ENCODE data around the gene DCAF6.

DCAF6 gene

GRCh38 chr1:168086438-168086837 is 150.0 kb downstream of the DCAF6 start:
- no peaks in the 10 kb centered on the region for H3K36me3 Mint-ChIP-seq (ENCODE audit: insufficient read depth)
- no peaks in the 10 kb centered on the region for H3K4me1 Mint-ChIP-seq
- DNase-seq (ENCODE audit: low spot score in 2 of 2) (no peak), ATAC-seq (replicated peaks; ENCODE audit: extremely low read depth, poor library complexity, severe bottlenecking) (no peak)
- H3K27ac Mint-ChIP-seq (ENCODE audit: low read depth), result no peak overlapping the region
- peaks cover 10% of the 10 kb centered on the region for H3K27me3 Mint-ChIP-seq
- no peak overlapping the region for H3K4me3 Mint-ChIP-seq
- no peaks in the 10 kb centered on the region for H3K9me3 Mint-ChIP-seq

DNA sequence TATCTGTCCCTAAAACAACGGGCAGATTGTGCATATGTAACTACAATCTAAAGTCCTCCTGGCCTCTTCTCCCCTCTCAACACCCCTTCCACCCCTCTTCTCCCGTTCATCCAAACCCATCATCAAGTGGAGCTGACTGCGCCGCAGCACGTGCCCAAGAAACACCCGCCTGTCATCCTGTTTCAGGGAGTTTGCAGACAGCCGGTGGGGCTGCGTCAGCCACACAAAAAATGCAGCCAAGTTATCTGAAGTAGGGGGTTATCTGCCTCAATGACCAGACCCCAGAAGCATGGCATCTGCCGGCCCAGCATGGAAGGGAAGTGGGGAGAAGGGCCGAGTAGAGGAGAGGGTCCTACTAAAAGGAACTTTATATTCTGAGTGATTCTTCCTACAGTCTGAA is 151.2 kb downstream of the DCAF6 start:
- Mint-ChIP-seq H3K9me3 (no peaks in the 10 kb centered on the region), H3K27ac (ENCODE audit: low read depth) (no peak overlapping the region), H3K4me3 (no peak overlapping the region), H3K27me3 (peaks cover 10% of the 10 kb centered on the region), H3K36me3 (ENCODE audit: insufficient read depth) (no peaks in the 10 kb centered on the region), H3K4me1 (no peaks in the 10 kb centered on the region)
- no peak for DNase-seq (ENCODE audit: low spot score in 2 of 2)
- ATAC-seq (replicated peaks; ENCODE audit: extremely low read depth, poor library complexity, severe bottlenecking), result no peak

- Mint-ChIP-seq H3K4me3 (no peak overlapping the region), H3K36me3 (ENCODE audit: insufficient read depth) (no peaks in the 10 kb centered on the region), H3K27ac (ENCODE audit: low read depth) (no peak overlapping the region), H3K27me3 (peaks cover 13% of the 10 kb centered on the region), H3K4me1 (no peaks in the 10 kb centered on the region), H3K9me3 (no peaks in the 10 kb centered on the region)
- ATAC-seq (replicated peaks; ENCODE audit: extremely low read depth, poor library complexity, severe bottlenecking) (no peak), DNase-seq (ENCODE audit: low spot score in 2 of 2) (no peak)
These were observed 152.2 kb downstream of the DCAF6 start for GRCh38 chr1:168088511-168089325.

GRCh38 chr1:168089326-168089978 is 153.0 kb downstream of the DCAF6 start:
- ATAC-seq (replicated peaks; ENCODE audit: extremely low read depth, poor library complexity, severe bottlenecking) (no peak), DNase-seq (ENCODE audit: low spot score in 2 of 2) (no peak)
- Mint-ChIP-seq H3K4me1 (no peaks in the 10 kb centered on the region), H3K27me3 (peaks cover 20% of the 10 kb centered on the region), H3K4me3 (no peak overlapping the region), H3K9me3 (no peaks in the 10 kb centered on the region), H3K27ac (ENCODE audit: low read depth) (no peak overlapping the region), H3K36me3 (ENCODE audit: insufficient read depth) (no peaks in the 10 kb centered on the region)

- Mint-ChIP-seq H3K4me3 (no peak overlapping the region), H3K27ac (ENCODE audit: low read depth) (no peak overlapping the region), H3K36me3 (ENCODE audit: insufficient read depth) (no peaks in the 10 kb centered on the region), H3K27me3 (peaks cover 25% of the 10 kb centered on the region), H3K4me1 (no peaks in the 10 kb centered on the region), H3K9me3 (no peaks in the 10 kb centered on the region)
- ATAC-seq (replicated peaks; ENCODE audit: extremely low read depth, poor library complexity, severe bottlenecking) (no peak), DNase-seq (ENCODE audit: low spot score in 2 of 2) (no peak)
These were observed 153.5 kb downstream of the DCAF6 start for GRCh38 chr1:168089979-168090337.

DNA sequence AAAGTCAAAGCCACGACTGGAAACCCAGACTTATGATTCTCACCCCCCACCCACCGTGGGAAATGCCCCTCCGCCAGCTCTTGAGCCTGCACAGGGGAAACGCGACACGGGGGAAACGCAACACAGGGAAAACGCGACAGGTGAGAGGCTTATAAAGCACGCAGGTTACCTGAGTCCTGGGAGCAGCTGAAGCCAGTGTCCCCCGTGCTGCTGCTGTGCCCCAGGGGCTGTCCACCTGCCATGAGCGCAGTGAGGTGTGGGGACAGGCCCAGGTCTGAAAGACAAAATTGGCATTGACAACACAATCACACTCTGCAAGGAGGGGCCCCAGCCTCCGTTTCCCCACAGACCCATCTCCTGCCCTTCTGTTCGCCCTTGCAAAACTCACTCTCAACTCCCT is 153.9 kb downstream of the DCAF6 start:
- DNase-seq (ENCODE audit: low spot score in 2 of 2) (no peak), ATAC-seq (replicated peaks; ENCODE audit: extremely low read depth, poor library complexity, severe bottlenecking) (no peak)
- no peaks in the 10 kb centered on the region for H3K36me3 Mint-ChIP-seq (ENCODE audit: insufficient read depth)
- H3K27me3 Mint-ChIP-seq, result peaks cover 27% of the 10 kb centered on the region
- no peaks in the 10 kb centered on the region for H3K9me3 Mint-ChIP-seq
- H3K27ac Mint-ChIP-seq (ENCODE audit: low read depth), result no peak overlapping the region
- H3K4me3 Mint-ChIP-seq, result no peak overlapping the region
- no peaks in the 10 kb centered on the region for H3K4me1 Mint-ChIP-seq

- no peaks in the 10 kb centered on the region for H3K9me3 Mint-ChIP-seq
- DNase-seq (ENCODE audit: low spot score in 2 of 2), result no peak
- no peak for ATAC-seq (replicated peaks; ENCODE audit: extremely low read depth, poor library complexity, severe bottlenecking)
- no peak overlapping the region for H3K27ac Mint-ChIP-seq (ENCODE audit: low read depth)
- peaks cover 27% of the 10 kb centered on the region for H3K27me3 Mint-ChIP-seq
- H3K4me3 Mint-ChIP-seq, result no peak overlapping the region
- no peaks in the 10 kb centered on the region for H3K36me3 Mint-ChIP-seq (ENCODE audit: insufficient read depth)
- no peaks in the 10 kb centered on the region for H3K4me1 Mint-ChIP-seq
These were observed 154.6 kb downstream of the DCAF6 start for GRCh38 chr1:168091063-168091462.

DNA sequence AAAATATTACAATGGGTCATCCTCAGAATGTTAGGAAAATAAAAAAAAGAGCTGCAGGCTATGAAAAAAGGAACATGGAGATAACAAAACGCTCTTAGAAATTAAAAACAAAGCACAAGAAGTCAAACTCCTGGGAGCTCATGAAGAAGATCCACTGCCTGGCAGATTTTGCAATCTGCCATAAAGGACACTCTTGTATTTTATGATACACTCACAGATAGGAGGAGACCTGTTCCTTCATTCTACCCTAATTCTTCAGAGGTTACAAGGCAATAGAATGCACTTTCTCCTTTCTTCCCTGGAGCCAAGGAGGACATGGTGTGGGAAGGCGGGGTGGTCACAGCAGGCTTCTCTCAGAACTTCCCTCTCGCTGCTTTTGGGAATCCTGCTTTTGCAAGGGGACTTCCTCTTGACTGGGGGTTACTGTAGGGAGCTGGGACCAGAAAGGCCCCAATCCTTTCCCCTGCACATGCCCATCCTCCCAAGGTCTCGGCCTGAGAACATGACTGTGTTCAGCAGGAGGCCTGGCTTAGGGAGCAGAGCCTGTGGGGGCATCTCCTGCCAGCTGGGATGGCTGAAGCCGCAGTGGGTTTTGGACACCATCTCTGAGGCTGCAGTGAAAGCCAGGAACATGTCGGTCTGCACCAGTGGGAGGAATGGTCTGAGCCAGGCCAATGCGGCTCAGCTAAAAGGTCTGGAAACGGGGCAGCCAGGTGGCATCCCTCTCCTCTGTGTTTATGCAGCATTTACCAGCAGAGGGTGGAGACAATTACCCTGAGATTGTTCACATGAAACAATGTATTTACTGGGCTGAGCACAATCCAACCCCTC is 155.5 kb downstream of the DCAF6 start:
- ATAC-seq (replicated peaks; ENCODE audit: extremely low read depth, poor library complexity, severe bottlenecking) (no peak), DNase-seq (ENCODE audit: low spot score in 2 of 2) (no peak)
- H3K36me3 Mint-ChIP-seq (ENCODE audit: insufficient read depth), result no peaks in the 10 kb centered on the region
- no peaks in the 10 kb centered on the region for H3K9me3 Mint-ChIP-seq
- no peak overlapping the region for H3K4me3 Mint-ChIP-seq
- peaks cover 27% of the 10 kb centered on the region for H3K27me3 Mint-ChIP-seq
- H3K27ac Mint-ChIP-seq (ENCODE audit: low read depth), result no peak overlapping the region
- no peaks in the 10 kb centered on the region for H3K4me1 Mint-ChIP-seq

DNA sequence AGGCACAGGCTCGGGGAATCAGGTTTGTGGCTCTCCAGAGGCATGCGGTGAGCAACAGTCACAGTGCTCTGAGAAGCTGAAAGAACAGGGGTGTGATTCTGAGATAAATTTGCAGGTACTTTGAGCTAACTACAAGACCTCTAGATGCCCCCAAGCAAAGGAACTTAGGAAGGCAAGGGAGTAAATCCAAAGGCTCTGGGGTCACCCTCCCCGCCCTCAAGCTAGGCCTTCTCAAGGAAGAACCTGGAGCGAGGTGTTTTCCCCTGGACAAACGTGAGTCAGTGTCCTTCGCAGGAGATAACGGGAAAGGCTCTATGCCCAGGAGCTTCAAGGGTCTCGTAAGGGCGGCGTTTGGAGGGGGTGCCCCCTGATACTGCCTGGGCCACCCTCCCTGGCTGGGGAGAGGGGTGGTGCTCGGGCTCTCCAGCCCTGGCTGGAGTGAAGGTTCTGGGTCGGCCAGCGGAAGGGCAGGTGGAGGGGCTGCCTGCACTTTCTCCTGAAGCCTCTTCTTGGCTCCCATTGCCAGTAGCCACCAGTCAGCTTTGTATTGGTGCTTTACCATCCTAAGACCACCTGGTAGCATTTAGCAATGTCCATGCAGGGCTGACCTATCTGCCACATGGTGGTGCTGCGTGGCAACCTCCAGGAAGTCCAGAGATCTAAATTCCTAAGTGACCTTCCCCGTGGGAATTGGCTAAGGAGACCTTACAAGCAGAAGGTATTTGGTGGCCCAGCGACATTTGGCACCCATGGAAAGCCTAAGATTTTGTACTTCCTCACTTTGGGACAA is 156.3 kb downstream of the DCAF6 start:
- H3K27me3 Mint-ChIP-seq, result peaks cover 27% of the 10 kb centered on the region
- no peaks in the 10 kb centered on the region for H3K4me1 Mint-ChIP-seq
- no peak overlapping the region for H3K4me3 Mint-ChIP-seq
- ATAC-seq (replicated peaks; ENCODE audit: extremely low read depth, poor library complexity, severe bottlenecking), result no peak
- no peak for DNase-seq (ENCODE audit: low spot score in 2 of 2)
- no peak overlapping the region for H3K27ac Mint-ChIP-seq (ENCODE audit: low read depth)
- no peaks in the 10 kb centered on the region for H3K9me3 Mint-ChIP-seq
- H3K36me3 Mint-ChIP-seq (ENCODE audit: insufficient read depth), result no peaks in the 10 kb centered on the region

GRCh38 chr1:168093616-168094015 is 157.1 kb downstream of the DCAF6 start:
- Mint-ChIP-seq H3K4me3 (no peak overlapping the region), H3K9me3 (no peaks in the 10 kb centered on the region), H3K4me1 (no peaks in the 10 kb centered on the region), H3K27ac (ENCODE audit: low read depth) (no peak overlapping the region), H3K27me3 (peaks cover 27% of the 10 kb centered on the region), H3K36me3 (ENCODE audit: insufficient read depth) (no peaks in the 10 kb centered on the region)
- no peak for ATAC-seq (replicated peaks; ENCODE audit: extremely low read depth, poor library complexity, severe bottlenecking)
- DNase-seq (ENCODE audit: low spot score in 2 of 2), result no peak

- Mint-ChIP-seq H3K27ac (ENCODE audit: low read depth) (no peak overlapping the region), H3K4me1 (no peaks in the 10 kb centered on the region), H3K4me3 (no peak overlapping the region), H3K27me3 (peaks cover 24% of the 10 kb centered on the region), H3K36me3 (ENCODE audit: insufficient read depth) (no peaks in the 10 kb centered on the region), H3K9me3 (no peaks in the 10 kb centered on the region)
- no peak for ATAC-seq (replicated peaks; ENCODE audit: extremely low read depth, poor library complexity, severe bottlenecking)
- no peak for DNase-seq (ENCODE audit: low spot score in 2 of 2)
These were observed 159.0 kb downstream of the DCAF6 start for GRCh38 chr1:168095476-168095875.
